HAP-1 (cell line): ENCODE results near the gene TXNRD2.

Experiments
- DNase-seq, 2 experiments: peaks; one replicate each; pipeline ENCODE4 v3.0.0-alpha.2; 2016 to 2020; ENCODE audit warnings: low spot score in 2 of 2
- H3K27me3 ChIP-seq: fragments of 250-450 bp; sonication (Bioruptor Pico); 2 replicates; pipeline ENCODE4 v1.5.1; 2020; ENCODE audit warnings: low read depth, mild to moderate bottlenecking, moderate library complexity
- H3K36me3 ChIP-seq: fragments of 250-450 bp; sonication (Bioruptor Pico); replicated peaks from 2 replicates; pipeline ENCODE4 v1.5.1; 2020; ENCODE audit warnings: mild to moderate bottlenecking
- H3K4me1 ChIP-seq: fragments of 250-450 bp; sonication (Bioruptor Pico); 2 replicates; pipeline ENCODE4 v1.5.1; 2020; ENCODE audit warnings: mild to moderate bottlenecking
- H3K4me3 ChIP-seq: fragments of 250-450 bp; sonication (Bioruptor Pico); 2 replicates; pipeline ENCODE4 v1.5.1; 2020; ENCODE audit warnings: mild to moderate bottlenecking, moderate library complexity
- H3K9me3 ChIP-seq: fragments of 250-450 bp; sonication (Bioruptor Pico); 2 replicates; pipeline ENCODE4 v1.5.1; 2020; ENCODE audit warnings: mild to moderate bottlenecking, moderate library complexity
- in situ Hi-C: fragments of 300-500 bp; cut with MboI; formaldehyde crosslinking; loops from 3 replicates; pipeline ENCODE4 v1.14.3; 2020; ENCODE audit warnings: low sequenced_read_pairs, inconsistent platforms, mixed read lengths

TXNRD2 gene

GRCh38 chr22:19921544-19922081, 20.0 kb downstream of the TXNRD2 start:
- Histone ChIP-seq H3K4me1 (no peaks in the 10 kb centered on the region), H3K36me3 (no peaks in the 10 kb centered on the region), H3K9me3 (no peaks in the 10 kb centered on the region), H3K27me3 (no peaks in the 10 kb centered on the region), H3K4me3 (no peak overlapping the region)
- in situ Hi-C loops: no loop called here
- no peak for DNase-seq

- in situ Hi-C loops: no loop called here
- H3K9me3 ChIP-seq: no peaks in the 10 kb centered on the region
- no peaks in the 10 kb centered on the region for H3K27me3 ChIP-seq
- H3K36me3 ChIP-seq: no peaks in the 10 kb centered on the region
- no peak for DNase-seq
- H3K4me1 ChIP-seq: no peaks in the 10 kb centered on the region
- H3K4me3 ChIP-seq: no peak overlapping the region
These were observed 21.8 kb downstream of the TXNRD2 start for GRCh38 chr22:19919701-19920363.

- Histone ChIP-seq H3K4me3 (no peak overlapping the region), H3K27me3 (no peaks in the 10 kb centered on the region), H3K9me3 (no peaks in the 10 kb centered on the region), H3K36me3 (peaks cover 10% of the 10 kb centered on the region), H3K4me1 (no peaks in the 10 kb centered on the region)
- DNase-seq: no peak
- in situ Hi-C loops: no loop called here
These were observed 23.1 kb downstream of the TXNRD2 start for GRCh38 chr22:19918332-19919106.

GRCh38 chr22:19917389-19918138, 24.1 kb downstream of the TXNRD2 start:
- in situ Hi-C loops: no loop called here
- no peak for DNase-seq
- peaks cover 11% of the 10 kb centered on the region for H3K36me3 ChIP-seq
- H3K27me3 ChIP-seq: no peaks in the 10 kb centered on the region
- H3K4me1 ChIP-seq: no peaks in the 10 kb centered on the region
- no peaks in the 10 kb centered on the region for H3K9me3 ChIP-seq
- no peak overlapping the region for H3K4me3 ChIP-seq

- Histone ChIP-seq H3K36me3 (peaks cover 11% of the 10 kb centered on the region), H3K4me3 (no peak overlapping the region), H3K4me1 (no peaks in the 10 kb centered on the region), H3K9me3 (no peaks in the 10 kb centered on the region), H3K27me3 (no peaks in the 10 kb centered on the region)
- in situ Hi-C loops: no loop called here
- no peak for DNase-seq
These were observed 24.7 kb downstream of the TXNRD2 start for GRCh38 chr22:19916941-19917340.

- DNase-seq: no peak
- H3K36me3 ChIP-seq: peaks cover 11% of the 10 kb centered on the region
- in situ Hi-C loops: no loop called here
- no peaks in the 10 kb centered on the region for H3K9me3 ChIP-seq
- H3K27me3 ChIP-seq: no peaks in the 10 kb centered on the region
- no peaks in the 10 kb centered on the region for H3K4me1 ChIP-seq
- H3K4me3 ChIP-seq: no peak overlapping the region
These were observed 25.6 kb downstream of the TXNRD2 start for GRCh38 chr22:19916006-19916405.

- in situ Hi-C loops: no loop called here
- Histone ChIP-seq H3K27me3 (no peaks in the 10 kb centered on the region), H3K9me3 (no peaks in the 10 kb centered on the region), H3K4me3 (no peak overlapping the region), H3K4me1 (no peaks in the 10 kb centered on the region), H3K36me3 (peaks cover 11% of the 10 kb centered on the region)
- DNase-seq: no peak
These were observed 26.2 kb downstream of the TXNRD2 start for GRCh38 chr22:19915287-19915954.

- H3K36me3 ChIP-seq: peaks cover 11% of the 10 kb centered on the region
- DNase-seq: no peak
- no peaks in the 10 kb centered on the region for H3K4me1 ChIP-seq
- H3K27me3 ChIP-seq: no peaks in the 10 kb centered on the region
- in situ Hi-C loops: loop anchor here (5.0 kb wide), 1 partner anchor 182 kb away; no protein-coding TSS in a partner anchor
- no peaks in the 10 kb centered on the region for H3K9me3 ChIP-seq
- no peak overlapping the region for H3K4me3 ChIP-seq
These were observed 27.2 kb downstream of the TXNRD2 start for GRCh38 chr22:19914201-19914943.

- H3K36me3 ChIP-seq: peaks cover 11% of the 10 kb centered on the region
- H3K4me3 ChIP-seq: no peak overlapping the region
- no peaks in the 10 kb centered on the region for H3K27me3 ChIP-seq
- H3K4me1 ChIP-seq: no peaks in the 10 kb centered on the region
- in situ Hi-C loops: loop anchor here (5.0 kb wide), 1 partner anchor 181 kb away; no protein-coding TSS in a partner anchor
- H3K9me3 ChIP-seq: no peaks in the 10 kb centered on the region
- no peak for DNase-seq
These were observed 28.2 kb downstream of the TXNRD2 start for GRCh38 chr22:19913337-19913936.

GRCh38 chr22:19912271-19912999, 29.2 kb downstream of the TXNRD2 start:
- H3K4me3 ChIP-seq: no peak overlapping the region
- no peaks in the 10 kb centered on the region for H3K4me1 ChIP-seq
- H3K9me3 ChIP-seq: no peaks in the 10 kb centered on the region
- no peak for DNase-seq
- no peaks in the 10 kb centered on the region for H3K27me3 ChIP-seq
- H3K36me3 ChIP-seq: peaks cover 11% of the 10 kb centered on the region
- in situ Hi-C loops: loop anchor here (5.0 kb wide), 1 partner anchor 180 kb away; no protein-coding TSS in a partner anchor

GRCh38 chr22:19911540-19912270, 29.9 kb downstream of the TXNRD2 start:
- Histone ChIP-seq H3K27me3 (no peaks in the 10 kb centered on the region), H3K9me3 (no peaks in the 10 kb centered on the region), H3K36me3 (peaks cover 11% of the 10 kb centered on the region), H3K4me1 (no peaks in the 10 kb centered on the region), H3K4me3 (no peak overlapping the region)
- in situ Hi-C loops: loop anchor here (5.0 kb wide), 1 partner anchor 179 kb away; no protein-coding TSS in a partner anchor
- DNase-seq: no peak
